HG02763 (cell line): ENCODE measurements around the gene MAB21L2.
"Not testable (repeated sequence)": the region's sequence is repeated elsewhere in the genome, so short reads cannot be mapped to it uniquely, and the experiment has no call there.

Experiments
- ATAC-seq: cut with Tn5 transposase; IDR thresholded peaks from one replicate; pipeline ENCODE4 v1.9.1; 2021; ENCODE audit warnings: mild to moderate bottlenecking, moderate library complexity; ENCODE audit not compliant: unreplicated experiment

MAB21L2 gene

GRCh38 chr4:150582146-150582872 lies at the start of gene MAB21L2:
Gene MAB21L2 (plus strand): TSS chr4:150582151. CDS start chr4:150583030, 879 bp downstream.
- ATAC-seq, result no peak

- ATAC-seq, result no peak
Observed at GRCh38 chr4:150533673-150534072, 48.3 kb upstream of the MAB21L2 start.

- no peak for ATAC-seq
Observed at GRCh38 chr4:150534818-150535217, 47.1 kb upstream of the MAB21L2 start.

GRCh38 chr4:150537911-150538310 lies 44.0 kb upstream of the MAB21L2 start:
- not testable (repeated sequence) for ATAC-seq

- no peak for ATAC-seq
Observed at GRCh38 chr4:150540536-150540935, 41.4 kb upstream of the MAB21L2 start.

- no peak for ATAC-seq
Observed at GRCh38 chr4:150540959-150541360, 41.0 kb upstream of the MAB21L2 start.

GRCh38 chr4:150541681-150542080 lies 40.3 kb upstream of the MAB21L2 start:
- no peak for ATAC-seq

- no peak for ATAC-seq
Observed at GRCh38 chr4:150543042-150543441, 38.9 kb upstream of the MAB21L2 start.

GRCh38 chr4:150546286-150546685 lies 35.7 kb upstream of the MAB21L2 start:
- ATAC-seq, result no peak

GRCh38 chr4:150547154-150547838 lies 34.7 kb upstream of the MAB21L2 start:
- ATAC-seq, result no peak

- not testable (repeated sequence) for ATAC-seq
Observed at GRCh38 chr4:150557811-150558210, 24.1 kb upstream of the MAB21L2 start.

- no peak for ATAC-seq
Observed at GRCh38 chr4:150561143-150561737, 20.7 kb upstream of the MAB21L2 start.

GRCh38 chr4:150562250-150562649 lies 19.7 kb upstream of the MAB21L2 start:
- ATAC-seq, result no peak

GRCh38 chr4:150562751-150563150 lies 19.2 kb upstream of the MAB21L2 start:
- no peak for ATAC-seq

GRCh38 chr4:150564967-150565366 lies 17.0 kb upstream of the MAB21L2 start:
- ATAC-seq, result not testable (repeated sequence)

GRCh38 chr4:150567070-150567469 lies 14.9 kb upstream of the MAB21L2 start:
- no peak for ATAC-seq

- ATAC-seq, result no peak
Observed at GRCh38 chr4:150569384-150569987, 12.5 kb upstream of the MAB21L2 start.

- ATAC-seq, result no peak
Observed at GRCh38 chr4:150569998-150570535, 11.9 kb upstream of the MAB21L2 start.

- ATAC-seq, result no peak
Observed at GRCh38 chr4:150570862-150571261, 11.1 kb upstream of the MAB21L2 start.

GRCh38 chr4:150572704-150573504 lies 9.0 kb upstream of the MAB21L2 start:
- no peak for ATAC-seq
